K562 (cell line): ENCODE data around the gene IRF9. TPM values are rescaled to one million over a fixed set of nuclear protein-coding genes. Genes with fewer than 3 reads are reported as not detected.

ENCODE experiments used
- HDAC6 ChIP-seq: IDR thresholded peaks from 2 replicates; pipeline ENCODE4 v1.6.1; 2012; ENCODE audit warnings: low read depth, mild to moderate bottlenecking, control low read depth, inconsistent platforms, low read length, moderate library complexity
- HMG20A ChIP-seq: fragments of 450-650 bp; formaldehyde crosslinking; conservative IDR thresholded peaks from 2 replicates; pipeline ENCODE4 v1.4.0; 2020; ENCODE audit warnings: mild to moderate bottlenecking, mixed read lengths
- KLF16 ChIP-seq: IDR thresholded peaks from 2 replicates; pipeline ENCODE4 v1.6.1; 2016; ENCODE audit warnings: antibody characterized with exemption
- NEUROD1 ChIP-seq: fragments of 150-350 bp; IDR thresholded peaks from 2 replicates; pipeline ENCODE4 v1.6.1; 2014; ENCODE audit warnings: borderline replicate concordance, low read length, low read depth; ENCODE audit not compliant: partially characterized antibody
- polyA plus RNA-seq, 8 experiments: library from polyadenylated mRNA; depleted of rRNA in 4 of 8; stranded (reverse) in 5 of 8; unstranded in 3 of 8; fragments of >200 nt; fragmentation: Nextera tagmentation in 2 of 8; fragmentation: Illumina TruSeq in 1 of 8; extraction: Ambion mirVana in 2 of 8; extraction: Trizol in 1 of 8; gene quantifications; 2 replicates each; pipeline versions ENCODE4 v1.2.1 to v1.2.3, GENCODE V29; 2011 to 2014; ENCODE audit warnings: inconsistent platforms in 1 of 8, missing spikeins in 1 of 8
- total RNA-seq, 7 experiments: library from RNA; depleted of rRNA in 6 of 7; stranded (reverse); fragments of >200 nt in 6 of 7; fragmentation: Illumina TruSeq in 2 of 7; extraction: Trizol in 2 of 7; gene quantifications; 2 replicates each; pipeline versions ENCODE4 v1.2.1 to v1.2.3, GENCODE V29; 2011 to 2021; ENCODE audit warnings: low replicate concordance in 1 of 7
- TF ChIP-seq, protein P1 (sequence below): fragments of 450-650 bp; formaldehyde crosslinking; IDR thresholded peaks from 2 replicates; pipeline ENCODE4 v1.4.0; 2020; ENCODE audit warnings: mild to moderate bottlenecking, moderate library complexity
- TF ChIP-seq, protein P2 (sequence below): sonication (generic); formaldehyde crosslinking; IDR thresholded peaks from 2 replicates; pipeline ENCODE4 v1.8.0; 2022; ENCODE audit warnings: missing genetic modification reagents, mild to moderate bottlenecking, borderline replicate concordance
- TF ChIP-seq, protein P3 (sequence below), 2 experiments: fragments of 450-650 bp in 1 of 2; sonication (generic) in 1 of 2; formaldehyde crosslinking in 1 of 2; IDR thresholded peaks; 2 replicates each; pipeline versions ENCODE4 v1.7.1 to v1.9.0; 2016 to 2022; ENCODE audit warnings: inconsistent platforms in 1 of 2, mild to moderate bottlenecking in 1 of 2, missing genetic modification reagents in 1 of 2
- TF ChIP-seq, protein P4 (sequence below): sonication (generic); formaldehyde crosslinking; IDR thresholded peaks from 2 replicates; pipeline ENCODE4 v1.8.0; 2023; ENCODE audit warnings: missing genetic modification reagents, mild to moderate bottlenecking, borderline replicate concordance

The IRF9 gene
- total and polyA plus RNA-seq, 9 of the 15 experiments (the other 6 are each of a cell fraction or from before 2014, with no cell fraction given) = 0.79 to 14.8 (median 6.1) TPM

DNA sequence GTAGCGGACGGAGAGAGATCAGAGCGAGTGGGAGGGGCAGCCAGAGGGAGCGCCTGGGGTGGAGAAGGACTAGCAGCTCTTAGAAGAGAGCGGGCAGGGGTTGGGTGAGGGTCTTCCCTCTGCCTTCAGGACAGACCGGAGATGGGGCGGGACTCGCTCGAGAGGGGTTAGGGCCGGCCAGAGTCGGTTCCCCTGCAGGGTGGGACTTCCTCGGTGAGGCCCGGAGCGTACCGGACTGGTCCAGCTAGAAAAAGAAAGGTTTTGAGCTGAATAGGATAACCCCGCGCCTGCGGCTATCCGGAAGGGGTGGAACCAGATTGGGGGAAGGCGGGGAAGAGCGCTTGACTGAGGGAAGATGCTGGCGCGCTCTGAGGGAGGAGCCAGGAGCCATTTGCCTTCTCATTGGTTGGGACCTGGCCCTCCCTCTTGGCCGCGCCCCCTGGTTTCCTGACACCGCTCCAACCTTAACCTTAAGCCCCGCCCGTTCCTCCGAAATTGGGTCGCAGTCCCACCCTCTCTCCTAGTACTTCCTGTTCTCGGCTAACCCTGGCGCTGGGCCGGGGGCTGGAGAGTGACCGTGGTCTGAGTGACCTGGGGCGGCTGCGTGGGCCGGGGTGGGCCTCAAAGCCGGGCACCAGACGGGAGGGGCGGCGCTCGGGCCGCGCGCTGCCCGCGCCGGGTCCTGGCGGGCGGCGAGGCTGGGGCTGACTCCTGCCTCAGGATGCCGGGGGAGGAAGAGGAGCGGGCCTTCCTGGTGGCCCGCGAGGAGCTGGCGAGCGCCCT, 13.9 kb upstream of the IRF9 start, which contains the start of gene RNF31 (continued):
- TF ChIP-seq NEUROD1 (no peak), HDAC6 (no peak), HMG20A (no peak), KLF16 (peak; percentile 59; the same call in 1 of the 2 replicates)
- TF ChIP-seq, protein P1, sequence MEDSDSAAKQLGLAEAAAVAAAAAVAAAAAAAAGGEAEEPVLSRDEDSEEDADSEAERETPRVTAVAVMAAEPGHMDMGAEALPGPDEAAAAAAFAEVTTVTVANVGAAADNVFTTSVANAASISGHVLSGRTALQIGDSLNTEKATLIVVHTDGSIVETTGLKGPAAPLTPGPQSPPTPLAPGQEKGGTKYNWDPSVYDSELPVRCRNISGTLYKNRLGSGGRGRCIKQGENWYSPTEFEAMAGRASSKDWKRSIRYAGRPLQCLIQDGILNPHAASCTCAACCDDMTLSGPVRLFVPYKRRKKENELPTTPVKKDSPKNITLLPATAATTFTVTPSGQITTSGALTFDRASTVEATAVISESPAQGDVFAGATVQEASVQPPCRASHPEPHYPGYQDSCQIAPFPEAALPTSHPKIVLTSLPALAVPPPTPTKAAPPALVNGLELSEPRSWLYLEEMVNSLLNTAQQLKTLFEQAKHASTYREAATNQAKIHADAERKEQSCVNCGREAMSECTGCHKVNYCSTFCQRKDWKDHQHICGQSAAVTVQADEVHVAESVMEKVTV (CRISPR knock-in tag) = no peak
- TF ChIP-seq, protein P2, sequence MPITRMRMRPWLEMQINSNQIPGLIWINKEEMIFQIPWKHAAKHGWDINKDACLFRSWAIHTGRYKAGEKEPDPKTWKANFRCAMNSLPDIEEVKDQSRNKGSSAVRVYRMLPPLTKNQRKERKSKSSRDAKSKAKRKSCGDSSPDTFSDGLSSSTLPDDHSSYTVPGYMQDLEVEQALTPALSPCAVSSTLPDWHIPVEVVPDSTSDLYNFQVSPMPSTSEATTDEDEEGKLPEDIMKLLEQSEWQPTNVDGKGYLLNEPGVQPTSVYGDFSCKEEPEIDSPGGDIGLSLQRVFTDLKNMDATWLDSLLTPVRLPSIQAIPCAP (CRISPR knock-in tag) = no peak
- TF ChIP-seq, protein P3, sequence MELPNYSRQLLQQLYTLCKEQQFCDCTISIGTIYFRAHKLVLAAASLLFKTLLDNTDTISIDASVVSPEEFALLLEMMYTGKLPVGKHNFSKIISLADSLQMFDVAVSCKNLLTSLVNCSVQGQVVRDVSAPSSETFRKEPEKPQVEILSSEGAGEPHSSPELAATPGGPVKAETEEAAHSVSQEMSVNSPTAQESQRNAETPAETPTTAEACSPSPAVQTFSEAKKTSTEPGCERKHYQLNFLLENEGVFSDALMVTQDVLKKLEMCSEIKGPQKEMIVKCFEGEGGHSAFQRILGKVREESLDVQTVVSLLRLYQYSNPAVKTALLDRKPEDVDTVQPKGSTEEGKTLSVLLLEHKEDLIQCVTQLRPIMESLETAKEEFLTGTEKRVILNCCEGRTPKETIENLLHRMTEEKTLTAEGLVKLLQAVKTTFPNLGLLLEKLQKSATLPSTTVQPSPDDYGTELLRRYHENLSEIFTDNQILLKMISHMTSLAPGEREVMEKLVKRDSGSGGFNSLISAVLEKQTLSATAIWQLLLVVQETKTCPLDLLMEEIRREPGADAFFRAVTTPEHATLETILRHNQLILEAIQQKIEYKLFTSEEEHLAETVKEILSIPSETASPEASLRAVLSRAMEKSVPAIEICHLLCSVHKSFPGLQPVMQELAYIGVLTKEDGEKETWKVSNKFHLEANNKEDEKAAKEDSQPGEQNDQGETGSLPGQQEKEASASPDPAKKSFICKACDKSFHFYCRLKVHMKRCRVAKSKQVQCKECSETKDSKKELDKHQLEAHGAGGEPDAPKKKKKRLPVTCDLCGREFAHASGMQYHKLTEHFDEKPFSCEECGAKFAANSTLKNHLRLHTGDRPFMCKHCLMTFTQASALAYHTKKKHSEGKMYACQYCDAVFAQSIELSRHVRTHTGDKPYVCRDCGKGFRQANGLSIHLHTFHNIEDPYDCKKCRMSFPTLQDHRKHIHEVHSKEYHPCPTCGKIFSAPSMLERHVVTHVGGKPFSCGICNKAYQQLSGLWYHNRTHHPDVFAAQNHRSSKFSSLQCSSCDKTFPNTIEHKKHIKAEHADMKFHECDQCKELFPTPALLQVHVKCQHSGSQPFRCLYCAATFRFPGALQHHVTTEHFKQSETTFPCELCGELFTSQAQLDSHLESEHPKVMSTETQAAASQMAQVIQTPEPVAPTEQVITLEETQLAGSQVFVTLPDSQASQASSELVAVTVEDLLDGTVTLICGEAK (IDR thresholded peaks at IDR 0.05) = peak; percentile 69; the same call in 1 of the 2 replicates
- TF ChIP-seq, protein P3 (CRISPR knock-in tag; IDR thresholded peaks at IDR 0.05) = no peak
- TF ChIP-seq, protein P4, sequence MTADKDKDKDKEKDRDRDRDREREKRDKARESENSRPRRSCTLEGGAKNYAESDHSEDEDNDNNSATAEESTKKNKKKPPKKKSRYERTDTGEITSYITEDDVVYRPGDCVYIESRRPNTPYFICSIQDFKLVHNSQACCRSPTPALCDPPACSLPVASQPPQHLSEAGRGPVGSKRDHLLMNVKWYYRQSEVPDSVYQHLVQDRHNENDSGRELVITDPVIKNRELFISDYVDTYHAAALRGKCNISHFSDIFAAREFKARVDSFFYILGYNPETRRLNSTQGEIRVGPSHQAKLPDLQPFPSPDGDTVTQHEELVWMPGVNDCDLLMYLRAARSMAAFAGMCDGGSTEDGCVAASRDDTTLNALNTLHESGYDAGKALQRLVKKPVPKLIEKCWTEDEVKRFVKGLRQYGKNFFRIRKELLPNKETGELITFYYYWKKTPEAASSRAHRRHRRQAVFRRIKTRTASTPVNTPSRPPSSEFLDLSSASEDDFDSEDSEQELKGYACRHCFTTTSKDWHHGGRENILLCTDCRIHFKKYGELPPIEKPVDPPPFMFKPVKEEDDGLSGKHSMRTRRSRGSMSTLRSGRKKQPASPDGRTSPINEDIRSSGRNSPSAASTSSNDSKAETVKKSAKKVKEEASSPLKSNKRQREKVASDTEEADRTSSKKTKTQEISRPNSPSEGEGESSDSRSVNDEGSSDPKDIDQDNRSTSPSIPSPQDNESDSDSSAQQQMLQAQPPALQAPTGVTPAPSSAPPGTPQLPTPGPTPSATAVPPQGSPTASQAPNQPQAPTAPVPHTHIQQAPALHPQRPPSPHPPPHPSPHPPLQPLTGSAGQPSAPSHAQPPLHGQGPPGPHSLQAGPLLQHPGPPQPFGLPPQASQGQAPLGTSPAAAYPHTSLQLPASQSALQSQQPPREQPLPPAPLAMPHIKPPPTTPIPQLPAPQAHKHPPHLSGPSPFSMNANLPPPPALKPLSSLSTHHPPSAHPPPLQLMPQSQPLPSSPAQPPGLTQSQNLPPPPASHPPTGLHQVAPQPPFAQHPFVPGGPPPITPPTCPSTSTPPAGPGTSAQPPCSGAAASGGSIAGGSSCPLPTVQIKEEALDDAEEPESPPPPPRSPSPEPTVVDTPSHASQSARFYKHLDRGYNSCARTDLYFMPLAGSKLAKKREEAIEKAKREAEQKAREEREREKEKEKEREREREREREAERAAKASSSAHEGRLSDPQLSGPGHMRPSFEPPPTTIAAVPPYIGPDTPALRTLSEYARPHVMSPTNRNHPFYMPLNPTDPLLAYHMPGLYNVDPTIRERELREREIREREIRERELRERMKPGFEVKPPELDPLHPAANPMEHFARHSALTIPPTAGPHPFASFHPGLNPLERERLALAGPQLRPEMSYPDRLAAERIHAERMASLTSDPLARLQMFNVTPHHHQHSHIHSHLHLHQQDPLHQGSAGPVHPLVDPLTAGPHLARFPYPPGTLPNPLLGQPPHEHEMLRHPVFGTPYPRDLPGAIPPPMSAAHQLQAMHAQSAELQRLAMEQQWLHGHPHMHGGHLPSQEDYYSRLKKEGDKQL = no peak
